Osteocyte (in vitro differentiated cells): ENCODE measurements around the gene SETD1A. TPM values are rescaled to one million over a fixed set of nuclear protein-coding genes. Genes with fewer than 3 reads are reported as not detected.

Experiments
- DNase-seq: peaks from one replicate; pipeline ENCODE4 v3.0.0; 2021; ENCODE audit warnings: mixed read lengths; ENCODE audit not compliant: unreplicated experiment; ENCODE audit errors: extremely low spot score
- H3K27ac Mint-ChIP-seq: one replicate; pipeline ENCODE4 v1.8.0; 2021; ENCODE audit warnings: mild to moderate bottlenecking, mixed read lengths; ENCODE audit not compliant: unreplicated experiment
- H3K27me3 Mint-ChIP-seq: one replicate; pipeline ENCODE4 v1.8.0; 2021; ENCODE audit warnings: mixed read lengths; ENCODE audit not compliant: unreplicated experiment
- H3K36me3 Mint-ChIP-seq: one replicate; pipeline ENCODE4 v1.8.0; 2021; ENCODE audit warnings: mixed read lengths; ENCODE audit not compliant: unreplicated experiment
- H3K4me1 Mint-ChIP-seq: one replicate; pipeline ENCODE4 v1.8.0; 2021; ENCODE audit warnings: mixed read lengths; ENCODE audit not compliant: unreplicated experiment
- H3K4me3 Mint-ChIP-seq: one replicate; pipeline ENCODE4 v1.8.0; 2021; ENCODE audit warnings: mild to moderate bottlenecking, moderate library complexity, mixed read lengths; ENCODE audit not compliant: unreplicated experiment
- H3K9me3 Mint-ChIP-seq: one replicate; pipeline ENCODE4 v1.8.0; 2021; ENCODE audit warnings: mixed read lengths; ENCODE audit not compliant: unreplicated experiment
- CTCF ChIP-seq: fragments of 200-600 bp; sonication (generic); IDR thresholded peaks from 2 replicates; pipeline ENCODE4 v1.5.0; 2021; ENCODE audit warnings: antibody characterized with exemption, mild to moderate bottlenecking, moderate library complexity
- total RNA-seq: library from RNA; stranded (reverse); gene quantifications from 2 replicates; pipeline ENCODE4 v1.2.1, GENCODE V29; 2021

Gene SETD1A
- total RNA-seq, 1 donor from 2014 or later: 20.1 TPM

- no peak for TF ChIP-seq CTCF
- Mint-ChIP-seq H3K27me3 (no peaks in the 10 kb centered on the region), H3K4me1 (no peaks in the 10 kb centered on the region), H3K36me3 (peaks cover 32% of the 10 kb centered on the region), H3K4me3 (no peak overlapping the region), H3K9me3 (no peaks in the 10 kb centered on the region), H3K27ac (no peak overlapping the region)
- no peak for DNase-seq
Observed at GRCh38 chr16:30979170-30980022, 21.8 kb downstream of the SETD1A start.

GRCh38 chr16:30980023-30980371 is 22.4 kb downstream of the SETD1A start:
- DNase-seq: no peak
- no peak overlapping the region for H3K4me3 Mint-ChIP-seq
- H3K27me3 Mint-ChIP-seq: no peaks in the 10 kb centered on the region
- H3K36me3 Mint-ChIP-seq: peaks cover 31% of the 10 kb centered on the region
- no peak overlapping the region for H3K27ac Mint-ChIP-seq
- no peaks in the 10 kb centered on the region for H3K9me3 Mint-ChIP-seq
- H3K4me1 Mint-ChIP-seq: peaks cover 2% of the 10 kb centered on the region
- TF ChIP-seq CTCF: no peak

GRCh38 chr16:30980434-30980833 is 22.9 kb downstream of the SETD1A start:
- Mint-ChIP-seq H3K4me1 (peaks cover 6% of the 10 kb centered on the region), H3K36me3 (peaks cover 31% of the 10 kb centered on the region), H3K4me3 (no peak overlapping the region), H3K27me3 (no peaks in the 10 kb centered on the region), H3K27ac (no peak overlapping the region), H3K9me3 (no peaks in the 10 kb centered on the region)
- no peak for TF ChIP-seq CTCF
- DNase-seq: no peak

GRCh38 chr16:30980959-30981358 is 23.4 kb downstream of the SETD1A start:
- Mint-ChIP-seq H3K4me1 (peaks cover 9% of the 10 kb centered on the region), H3K9me3 (no peaks in the 10 kb centered on the region), H3K4me3 (no peak overlapping the region), H3K27me3 (no peaks in the 10 kb centered on the region), H3K36me3 (peaks cover 27% of the 10 kb centered on the region), H3K27ac (no peak overlapping the region)
- TF ChIP-seq CTCF: no peak
- DNase-seq: no peak

GRCh38 chr16:30982548-30983288 is 25.2 kb downstream of the SETD1A start:
- H3K27me3 Mint-ChIP-seq: no peaks in the 10 kb centered on the region
- DNase-seq: no peak
- H3K4me3 Mint-ChIP-seq: no peak overlapping the region

More at GRCh38 chr16:30982548-30983288, 25.2 kb downstream of the SETD1A start:
- Mint-ChIP-seq H3K4me1 (peaks cover 13% of the 10 kb centered on the region), H3K27ac (peak overlapping the region; percentile 27), H3K36me3 (peaks cover 18% of the 10 kb centered on the region), H3K9me3 (no peaks in the 10 kb centered on the region)
- TF ChIP-seq CTCF: no peak
